ENCODE data around the gene AFG3L2.
A peak's percentile ranks its signal among the peaks of the same experiment; 100 is the strongest.

The AFG3L2 gene

DNA sequence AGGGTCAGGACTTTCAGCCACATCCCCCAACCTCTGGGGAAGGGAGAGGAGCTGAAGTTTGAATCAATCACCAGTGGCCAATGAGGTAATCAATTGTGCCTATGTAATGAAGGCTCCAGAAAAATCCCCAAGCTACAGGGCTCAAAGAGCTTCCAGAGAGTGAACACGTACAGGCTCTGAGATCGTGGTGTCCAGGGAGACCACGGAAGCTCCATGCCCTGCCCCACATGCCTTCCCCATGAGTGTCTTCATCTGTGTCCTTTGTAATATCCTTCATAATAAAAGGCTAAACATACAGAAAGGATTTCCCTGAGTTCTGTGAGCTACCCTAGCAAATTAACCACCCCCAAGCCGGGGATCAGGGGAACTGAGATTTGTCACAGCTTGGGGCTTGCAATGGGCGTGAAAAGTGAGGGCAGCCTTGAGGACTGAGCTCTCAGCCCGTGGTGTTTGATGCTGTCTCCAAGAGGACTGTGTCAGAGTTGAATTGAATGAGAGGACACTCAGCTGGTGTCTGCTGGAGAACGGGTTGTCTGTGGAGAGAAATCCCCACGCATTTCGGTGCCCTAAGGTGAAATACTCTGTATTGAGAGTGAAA is 94.5 kb downstream of the AFG3L2 start:
- no peak for TF ChIP-seq CTCF (IDR thresholded peaks at IDR 0.05; ENCODE audit: low read length, missing control alignments)
- DNase-seq (ENCODE audit: low read depth), result peak; percentile 78
- no peak overlapping the region for H3K4me3 ChIP-seq (replicated peaks; ENCODE audit: low read depth, low read length)

- no peak for TF ChIP-seq CTCF (IDR thresholded peaks at IDR 0.05; ENCODE audit: low read length, missing control alignments)
- H3K4me3 ChIP-seq (replicated peaks; ENCODE audit: low read depth, low read length), result no peak overlapping the region
- DNase-seq (ENCODE audit: low read depth), result no peak
Observed at GRCh38 chr18:12281861-12282260, 95.2 kb downstream of the AFG3L2 start.

DNA sequence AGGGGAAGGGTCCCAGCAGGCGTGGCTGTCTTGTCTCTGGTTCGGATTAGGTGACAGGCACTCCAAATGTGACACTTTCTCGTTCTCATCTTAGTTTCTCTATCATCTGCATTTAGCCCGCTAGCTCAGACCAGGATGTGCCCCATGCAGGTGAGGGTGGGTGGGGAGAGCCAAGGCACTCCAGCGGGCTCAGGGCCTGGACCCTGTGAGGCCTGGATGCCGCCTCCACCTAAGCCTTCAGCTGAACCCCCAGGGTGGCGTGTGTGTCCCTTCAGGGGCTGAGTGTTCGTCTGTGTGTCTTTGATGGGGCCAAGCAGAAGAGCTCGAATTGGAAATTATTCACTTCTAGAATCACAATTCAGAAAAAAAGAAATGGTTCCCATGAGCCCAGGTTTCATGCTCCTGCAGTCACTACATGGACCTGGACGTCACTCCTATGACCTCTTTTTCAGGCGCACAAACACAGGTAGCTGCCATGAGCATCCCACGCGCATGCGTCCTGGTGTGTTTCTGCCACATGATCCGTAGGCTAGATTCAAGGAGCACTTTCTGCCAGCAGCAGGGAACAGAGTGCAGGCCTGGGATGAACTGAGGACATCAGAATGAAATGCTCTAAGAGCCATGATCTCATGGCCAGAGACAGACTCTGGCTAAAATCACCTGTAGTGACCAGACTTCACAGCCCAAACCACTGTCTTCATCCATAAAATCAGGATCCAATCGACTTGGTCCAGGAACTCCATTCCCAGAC is 97.1 kb downstream of the AFG3L2 start:
- peak overlapping the region; percentile 22 for H3K4me3 ChIP-seq (replicated peaks; ENCODE audit: low read depth, low read length)
- no peak for DNase-seq (ENCODE audit: low read depth)
- TF ChIP-seq CTCF (IDR thresholded peaks at IDR 0.05; ENCODE audit: low read length, missing control alignments), result no peak

All from fibroblast of pulmonary artery (primary cell).